HepG2 (cell line): ENCODE data around the gene MED9. TPM values are rescaled to one million over a fixed set of nuclear protein-coding genes. Genes with fewer than 3 reads are reported as not detected.

ENCODE experiments used
- FOXA3 ChIP-seq: IDR thresholded peaks from 2 replicates; pipeline ENCODE4 v1.6.1; 2016; ENCODE audit warnings: missing genetic modification reagents, missing compliant biosample characterization
- HMG20A ChIP-seq: IDR thresholded peaks from 2 replicates; pipeline ENCODE4 v1.6.1; 2016; ENCODE audit warnings: borderline replicate concordance
- ISX ChIP-seq: sonication (generic); formaldehyde crosslinking; conservative IDR thresholded peaks from 2 replicates; pipeline ENCODE4 v1.5.0; 2020; ENCODE audit warnings: missing genetic modification reagents
- PPARG ChIP-seq: conservative IDR thresholded peaks from 2 replicates; pipeline ENCODE4 v1.6.1; 2016; ENCODE audit warnings: missing biosample characterization, missing genetic modification reagents
- RAD51 ChIP-seq: fragments of 450-650 bp; IDR thresholded peaks from 2 replicates; pipeline ENCODE4 v1.6.1; 2016; ENCODE audit warnings: borderline replicate concordance
- RCOR2 ChIP-seq: IDR thresholded peaks from 2 replicates; pipeline ENCODE4 v1.6.1; 2016; ENCODE audit warnings: missing biosample characterization, missing genetic modification reagents
- SP5 ChIP-seq: IDR thresholded peaks from 2 replicates; pipeline ENCODE4 v1.6.1; 2016; ENCODE audit warnings: low read depth, borderline replicate concordance
- ZNF572 ChIP-seq: sonication (generic); formaldehyde crosslinking; IDR thresholded peaks from 2 replicates; pipeline ENCODE4 v1.5.1; 2020; ENCODE audit warnings: mild to moderate bottlenecking, missing genetic modification reagents
- ZNF674 ChIP-seq: sonication (generic); formaldehyde crosslinking; IDR thresholded peaks from 2 replicates; pipeline ENCODE4 v1.5.0; 2020; ENCODE audit warnings: low read depth, mild to moderate bottlenecking, missing genetic modification reagents
- ZNF878 ChIP-seq: sonication (generic); formaldehyde crosslinking; IDR thresholded peaks from 2 replicates; pipeline ENCODE4 v1.8.1; 2023; ENCODE audit warnings: mild to moderate bottlenecking, missing genetic modification reagents, moderate library complexity
- polyA plus RNA-seq, 8 experiments: library from polyadenylated mRNA; depleted of rRNA in 3 of 8; stranded (reverse) in 7 of 8; unstranded in 1 of 8; fragments of >200 nt; fragmentation: Illumina TruSeq in 4 of 8; extraction: Trizol in 4 of 8; gene quantifications; 2 replicates each; pipeline versions ENCODE4 v1.2.1 to v1.2.3, GENCODE V29; 2011 to 2016; ENCODE audit warnings: low read depth in 4 of 8, missing spikeins in 1 of 8, mixed read lengths in 1 of 8; ENCODE audit not compliant: insufficient read depth in 1 of 8
- total RNA-seq, 5 experiments: library from RNA; depleted of rRNA; stranded (reverse); fragments of >200 nt; fragmentation: Illumina TruSeq; extraction: Trizol; gene quantifications; 2 replicates each; pipeline ENCODE4 v1.2.3, GENCODE V29; 2016; ENCODE audit warnings: low read depth in 1 of 5
- TF ChIP-seq, protein P1 (sequence below): fragments of 450-650 bp; IDR thresholded peaks from 2 replicates; pipeline ENCODE4 v1.6.1; 2017; ENCODE audit warnings: mild to moderate bottlenecking
- TF ChIP-seq, protein P2 (sequence below): sonication (generic); formaldehyde crosslinking; IDR thresholded peaks from 2 replicates; pipeline ENCODE4 v1.4.0; 2020; ENCODE audit warnings: mild to moderate bottlenecking, missing genetic modification reagents
- TF ChIP-seq, protein P3 (sequence below), 2 experiments: sonication (generic) in 1 of 2; formaldehyde crosslinking in 1 of 2; IDR thresholded peaks; 2 replicates each; pipeline versions ENCODE4 v1.6.1 to v1.9.0; 2014 to 2022; ENCODE audit warnings: antibody characterized with exemption in 1 of 2, borderline replicate concordance in 1 of 2, inconsistent platforms in 1 of 2, low read depth in 1 of 2, missing genetic modification reagents in 1 of 2
- TF ChIP-seq, protein P4 (sequence below): sonication (generic); formaldehyde crosslinking; IDR thresholded peaks from 2 replicates; pipeline ENCODE4 v1.5.0; 2020; ENCODE audit warnings: missing genetic modification reagents

The MED9 gene
- total and polyA plus RNA-seq, 2 of the 13 experiments (the other 11 are each of a cell fraction or from before 2014, with no cell fraction given) = 11.9 to 15.1 TPM

DNA sequence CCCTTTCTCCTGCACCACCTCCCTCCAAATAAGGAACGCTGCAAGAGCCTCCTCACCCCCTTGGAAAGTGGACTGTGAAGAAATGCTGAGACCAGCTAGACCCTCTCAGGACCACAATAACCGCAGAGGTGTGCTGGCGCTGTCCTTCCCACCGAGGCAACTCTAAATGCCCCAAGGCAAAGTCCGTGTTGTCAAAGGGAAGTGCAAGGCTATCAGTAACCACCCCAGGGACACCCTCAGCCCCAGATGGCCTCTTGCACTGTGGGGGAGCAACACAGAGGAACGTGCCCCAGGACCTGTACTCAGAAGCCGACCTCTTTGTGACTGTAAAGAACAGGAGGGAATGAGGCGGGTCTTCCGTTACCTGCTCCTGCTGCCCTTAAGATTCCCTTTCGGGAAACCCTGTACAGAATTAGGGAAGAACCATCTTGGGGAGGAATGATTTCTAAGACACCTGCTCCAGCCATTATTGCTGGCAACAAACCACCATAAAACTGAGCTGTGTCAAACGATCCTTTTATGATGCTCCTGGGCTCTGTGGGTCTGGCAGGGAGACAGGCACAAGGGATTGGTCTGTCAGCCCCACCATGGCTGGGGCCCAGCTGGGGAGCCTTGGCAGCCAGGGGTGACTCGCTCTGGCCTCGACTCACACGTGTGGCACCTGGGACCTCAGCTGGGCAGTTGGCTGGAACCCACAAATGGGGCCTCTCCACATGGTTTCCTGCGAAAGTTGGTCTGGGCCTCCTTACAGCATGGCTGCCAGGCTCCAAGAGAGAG is 14.6 kb upstream of the MED9 start (continued):
- TF ChIP-seq, protein P1, sequence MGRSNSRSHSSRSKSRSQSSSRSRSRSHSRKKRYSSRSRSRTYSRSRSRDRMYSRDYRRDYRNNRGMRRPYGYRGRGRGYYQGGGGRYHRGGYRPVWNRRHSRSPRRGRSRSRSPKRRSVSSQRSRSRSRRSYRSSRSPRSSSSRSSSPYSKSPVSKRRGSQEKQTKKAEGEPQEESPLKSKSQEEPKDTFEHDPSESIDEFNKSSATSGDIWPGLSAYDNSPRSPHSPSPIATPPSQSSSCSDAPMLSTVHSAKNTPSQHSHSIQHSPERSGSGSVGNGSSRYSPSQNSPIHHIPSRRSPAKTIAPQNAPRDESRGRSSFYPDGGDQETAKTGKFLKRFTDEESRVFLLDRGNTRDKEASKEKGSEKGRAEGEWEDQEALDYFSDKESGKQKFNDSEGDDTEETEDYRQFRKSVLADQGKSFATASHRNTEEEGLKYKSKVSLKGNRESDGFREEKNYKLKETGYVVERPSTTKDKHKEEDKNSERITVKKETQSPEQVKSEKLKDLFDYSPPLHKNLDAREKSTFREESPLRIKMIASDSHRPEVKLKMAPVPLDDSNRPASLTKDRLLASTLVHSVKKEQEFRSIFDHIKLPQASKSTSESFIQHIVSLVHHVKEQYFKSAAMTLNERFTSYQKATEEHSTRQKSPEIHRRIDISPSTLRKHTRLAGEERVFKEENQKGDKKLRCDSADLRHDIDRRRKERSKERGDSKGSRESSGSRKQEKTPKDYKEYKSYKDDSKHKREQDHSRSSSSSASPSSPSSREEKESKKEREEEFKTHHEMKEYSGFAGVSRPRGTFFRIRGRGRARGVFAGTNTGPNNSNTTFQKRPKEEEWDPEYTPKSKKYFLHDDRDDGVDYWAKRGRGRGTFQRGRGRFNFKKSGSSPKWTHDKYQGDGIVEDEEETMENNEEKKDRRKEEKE = no peak
- TF ChIP-seq FOXA3 (CRISPR knock-in tag) (peak; percentile 77), RCOR2 (CRISPR knock-in tag) (peak; percentile 74; the same call in 1 of the 2 replicates), ZNF674 (CRISPR knock-in tag) (no peak), HMG20A (CRISPR knock-in tag) (peak; percentile 57; the same call in 1 of the 2 replicates), ZNF878 (CRISPR knock-in tag) (0 out of 2 replicates have a peak, but pooled peaks have one; percentile 70), ISX (no peak), ZNF572 (peak; percentile 74; the same call in 1 of the 2 replicates), SP5 (CRISPR knock-in tag) (peak; percentile 80; the same call in 1 of the 2 replicates), RAD51 (no peak), PPARG (CRISPR knock-in tag) (0 out of 2 replicates have a peak, but pooled peaks have one; percentile 13)
- TF ChIP-seq, protein P2, sequence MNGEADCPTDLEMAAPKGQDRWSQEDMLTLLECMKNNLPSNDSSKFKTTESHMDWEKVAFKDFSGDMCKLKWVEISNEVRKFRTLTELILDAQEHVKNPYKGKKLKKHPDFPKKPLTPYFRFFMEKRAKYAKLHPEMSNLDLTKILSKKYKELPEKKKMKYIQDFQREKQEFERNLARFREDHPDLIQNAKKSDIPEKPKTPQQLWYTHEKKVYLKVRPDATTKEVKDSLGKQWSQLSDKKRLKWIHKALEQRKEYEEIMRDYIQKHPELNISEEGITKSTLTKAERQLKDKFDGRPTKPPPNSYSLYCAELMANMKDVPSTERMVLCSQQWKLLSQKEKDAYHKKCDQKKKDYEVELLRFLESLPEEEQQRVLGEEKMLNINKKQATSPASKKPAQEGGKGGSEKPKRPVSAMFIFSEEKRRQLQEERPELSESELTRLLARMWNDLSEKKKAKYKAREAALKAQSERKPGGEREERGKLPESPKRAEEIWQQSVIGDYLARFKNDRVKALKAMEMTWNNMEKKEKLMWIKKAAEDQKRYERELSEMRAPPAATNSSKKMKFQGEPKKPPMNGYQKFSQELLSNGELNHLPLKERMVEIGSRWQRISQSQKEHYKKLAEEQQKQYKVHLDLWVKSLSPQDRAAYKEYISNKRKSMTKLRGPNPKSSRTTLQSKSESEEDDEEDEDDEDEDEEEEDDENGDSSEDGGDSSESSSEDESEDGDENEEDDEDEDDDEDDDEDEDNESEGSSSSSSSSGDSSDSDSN (CRISPR knock-in tag) = peak; percentile 25; the same call in 1 of the 2 replicates
- TF ChIP-seq, protein P3, sequence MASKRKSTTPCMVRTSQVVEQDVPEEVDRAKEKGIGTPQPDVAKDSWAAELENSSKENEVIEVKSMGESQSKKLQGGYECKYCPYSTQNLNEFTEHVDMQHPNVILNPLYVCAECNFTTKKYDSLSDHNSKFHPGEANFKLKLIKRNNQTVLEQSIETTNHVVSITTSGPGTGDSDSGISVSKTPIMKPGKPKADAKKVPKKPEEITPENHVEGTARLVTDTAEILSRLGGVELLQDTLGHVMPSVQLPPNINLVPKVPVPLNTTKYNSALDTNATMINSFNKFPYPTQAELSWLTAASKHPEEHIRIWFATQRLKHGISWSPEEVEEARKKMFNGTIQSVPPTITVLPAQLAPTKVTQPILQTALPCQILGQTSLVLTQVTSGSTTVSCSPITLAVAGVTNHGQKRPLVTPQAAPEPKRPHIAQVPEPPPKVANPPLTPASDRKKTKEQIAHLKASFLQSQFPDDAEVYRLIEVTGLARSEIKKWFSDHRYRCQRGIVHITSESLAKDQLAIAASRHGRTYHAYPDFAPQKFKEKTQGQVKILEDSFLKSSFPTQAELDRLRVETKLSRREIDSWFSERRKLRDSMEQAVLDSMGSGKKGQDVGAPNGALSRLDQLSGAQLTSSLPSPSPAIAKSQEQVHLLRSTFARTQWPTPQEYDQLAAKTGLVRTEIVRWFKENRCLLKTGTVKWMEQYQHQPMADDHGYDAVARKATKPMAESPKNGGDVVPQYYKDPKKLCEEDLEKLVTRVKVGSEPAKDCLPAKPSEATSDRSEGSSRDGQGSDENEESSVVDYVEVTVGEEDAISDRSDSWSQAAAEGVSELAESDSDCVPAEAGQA (IDR thresholded peaks at IDR 0.05; ENCODE audit: low read depth) = no peak
- TF ChIP-seq, protein P3 (CRISPR knock-in tag; IDR thresholded peaks at IDR 0.05; ENCODE audit: borderline replicate concordance) = no peak
- TF ChIP-seq, protein P4, sequence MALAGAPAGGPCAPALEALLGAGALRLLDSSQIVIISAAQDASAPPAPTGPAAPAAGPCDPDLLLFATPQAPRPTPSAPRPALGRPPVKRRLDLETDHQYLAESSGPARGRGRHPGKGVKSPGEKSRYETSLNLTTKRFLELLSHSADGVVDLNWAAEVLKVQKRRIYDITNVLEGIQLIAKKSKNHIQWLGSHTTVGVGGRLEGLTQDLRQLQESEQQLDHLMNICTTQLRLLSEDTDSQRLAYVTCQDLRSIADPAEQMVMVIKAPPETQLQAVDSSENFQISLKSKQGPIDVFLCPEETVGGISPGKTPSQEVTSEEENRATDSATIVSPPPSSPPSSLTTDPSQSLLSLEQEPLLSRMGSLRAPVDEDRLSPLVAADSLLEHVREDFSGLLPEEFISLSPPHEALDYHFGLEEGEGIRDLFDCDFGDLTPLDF (CRISPR knock-in tag) = no peak
